ENCODE measurements around the gene GPER1.

Gene GPER1

DNA sequence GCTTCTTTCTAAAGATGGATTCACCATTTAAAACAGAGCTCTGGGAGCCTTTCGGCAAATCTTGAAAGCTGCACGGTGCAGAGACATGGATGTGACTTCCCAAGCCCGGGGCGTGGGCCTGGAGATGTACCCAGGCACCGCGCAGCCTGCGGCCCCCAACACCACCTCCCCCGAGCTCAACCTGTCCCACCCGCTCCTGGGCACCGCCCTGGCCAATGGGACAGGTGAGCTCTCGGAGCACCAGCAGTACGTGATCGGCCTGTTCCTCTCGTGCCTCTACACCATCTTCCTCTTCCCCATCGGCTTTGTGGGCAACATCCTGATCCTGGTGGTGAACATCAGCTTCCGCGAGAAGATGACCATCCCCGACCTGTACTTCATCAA is 3.7 kb downstream of the GPER1 start:
- H4K20me1 ChIP-seq (ENCODE audit: insufficient read depth, low read length) = no peaks in the 10 kb centered on the region
- peaks cover 10% of the 10 kb centered on the region for H3K4me1 ChIP-seq (ENCODE audit: insufficient read depth, low read length, severe bottlenecking)
- TF ChIP-seq CTCF (IDR thresholded peaks at IDR 0.05; ENCODE audit: low read length) (no peak), EZH2 (IDR thresholded peaks at IDR 0.05; ENCODE audit: borderline replicate concordance, low read length) (no peak)
- H3K9me3 ChIP-seq (ENCODE audit: low read length) = no peaks in the 10 kb centered on the region
- no peak overlapping the region for H3K4me3 ChIP-seq (ENCODE audit: low read depth, low read length, poor library complexity, severe bottlenecking)
- no peaks in the 10 kb centered on the region for H3K79me2 ChIP-seq (ENCODE audit: insufficient read depth, low read length)
- H2AFZ ChIP-seq (ENCODE audit: low read length) = no peak overlapping the region
- no peak overlapping the region for H3K9ac ChIP-seq (ENCODE audit: low read length)
- 0 out of 2 replicates have a peak, but pooled peaks cover 8% of the 10 kb centered on the region for H3K27me3 ChIP-seq (ENCODE audit: insufficient read depth, low read length)
- H3K36me3 ChIP-seq (ENCODE audit: insufficient read depth, low read length) = peaks cover 6% of the 10 kb centered on the region
- no peaks in the 10 kb centered on the region for H3K9me2 ChIP-seq (ENCODE audit: low read depth, low read length)
- H3F3A ChIP-seq (ENCODE audit: insufficient read depth, low read length) = no peaks in the 10 kb centered on the region
- H3K27ac ChIP-seq (ENCODE audit: low read depth, low read length, poor library complexity, severe bottlenecking) = no peak overlapping the region
- no peak overlapping the region for H3K4me2 ChIP-seq (ENCODE audit: low read length)

GRCh38 chr7:1092161-1092632 is 4.3 kb downstream of the GPER1 start:
- Histone ChIP-seq H3K9me3 (ENCODE audit: low read length) (no peaks in the 10 kb centered on the region), H3K27ac (ENCODE audit: low read depth, low read length, poor library complexity, severe bottlenecking) (no peak overlapping the region), H3K9me2 (ENCODE audit: low read depth, low read length) (no peaks in the 10 kb centered on the region), H3F3A (ENCODE audit: insufficient read depth, low read length) (no peaks in the 10 kb centered on the region), H3K4me3 (ENCODE audit: low read depth, low read length, poor library complexity, severe bottlenecking) (no peak overlapping the region), H3K36me3 (ENCODE audit: insufficient read depth, low read length) (peaks cover 6% of the 10 kb centered on the region), H2AFZ (ENCODE audit: low read length) (no peak overlapping the region), H4K20me1 (ENCODE audit: insufficient read depth, low read length) (no peaks in the 10 kb centered on the region), H3K4me2 (ENCODE audit: low read length) (no peak overlapping the region), H3K79me2 (ENCODE audit: insufficient read depth, low read length) (no peaks in the 10 kb centered on the region), H3K27me3 (ENCODE audit: insufficient read depth, low read length) (0 out of 2 replicates have a peak, but pooled peaks cover 13% of the 10 kb centered on the region), H3K4me1 (ENCODE audit: insufficient read depth, low read length, severe bottlenecking) (peaks cover 5% of the 10 kb centered on the region), H3K9ac (ENCODE audit: low read length) (no peak overlapping the region)
- no peak for TF ChIP-seq EZH2 (IDR thresholded peaks at IDR 0.05; ENCODE audit: borderline replicate concordance, low read length)
- no peak for TF ChIP-seq CTCF (IDR thresholded peaks at IDR 0.05; ENCODE audit: low read length)

GRCh38 chr7:1092806-1093501 is 5.0 kb downstream of the GPER1 start:
- H3K4me2 ChIP-seq (ENCODE audit: low read length) = no peak overlapping the region
- no peaks in the 10 kb centered on the region for H3K79me2 ChIP-seq (ENCODE audit: insufficient read depth, low read length)
- no peaks in the 10 kb centered on the region for H3K4me1 ChIP-seq (ENCODE audit: insufficient read depth, low read length, severe bottlenecking)
- H3K4me3 ChIP-seq (ENCODE audit: low read depth, low read length, poor library complexity, severe bottlenecking) = no peak overlapping the region
- H3K27me3 ChIP-seq (ENCODE audit: insufficient read depth, low read length) = peaks cover 13% of the 10 kb centered on the region; the same call in 1 of the 2 replicates
- no peaks in the 10 kb centered on the region for H3K9me2 ChIP-seq (ENCODE audit: low read depth, low read length)
- no peak overlapping the region for H3K9ac ChIP-seq (ENCODE audit: low read length)
- H3K27ac ChIP-seq (ENCODE audit: low read depth, low read length, poor library complexity, severe bottlenecking) = no peak overlapping the region
- H2AFZ ChIP-seq (ENCODE audit: low read length) = no peak overlapping the region
- H3F3A ChIP-seq (ENCODE audit: insufficient read depth, low read length) = no peaks in the 10 kb centered on the region
- no peaks in the 10 kb centered on the region for H4K20me1 ChIP-seq (ENCODE audit: insufficient read depth, low read length)
- no peaks in the 10 kb centered on the region for H3K9me3 ChIP-seq (ENCODE audit: low read length)
- TF ChIP-seq EZH2 (IDR thresholded peaks at IDR 0.05; ENCODE audit: borderline replicate concordance, low read length) = no peak
- no peak for TF ChIP-seq CTCF (IDR thresholded peaks at IDR 0.05; ENCODE audit: low read length)
- H3K36me3 ChIP-seq (ENCODE audit: insufficient read depth, low read length) = peaks cover 7% of the 10 kb centered on the region
